ENCODE measurements around the gene GTF3C4. TPM values are rescaled to one million over a fixed set of nuclear protein-coding genes. Genes with fewer than 3 reads are reported as not detected.

GTF3C4 gene
- total RNA-seq, 1 donor from 2014 or later: 27.9 TPM

- Mint-ChIP-seq H3K4me1 (ENCODE audit: low read depth, unreplicated experiment) (peaks cover 25% of the 10 kb centered on the region), H3K27me3 (ENCODE audit: low read depth, unreplicated experiment) (no peaks in the 10 kb centered on the region), H3K4me3 (ENCODE audit: unreplicated experiment) (no peak overlapping the region), H3K36me3 (ENCODE audit: low read depth, unreplicated experiment) (peaks cover 29% of the 10 kb centered on the region), H3K9me3 (ENCODE audit: unreplicated experiment) (no peaks in the 10 kb centered on the region), H3K27ac (ENCODE audit: unreplicated experiment) (no peak overlapping the region)
- Histone ChIP-seq H3K9ac (ENCODE audit: low read length) (no peak overlapping the region), H4K20me1 (ENCODE audit: insufficient read depth, low read length) (peaks cover 16% of the 10 kb centered on the region), H3K27ac (ENCODE audit: low read depth, low read length) (no peak overlapping the region), H3K4me3 (ENCODE audit: insufficient read depth, low read depth, low read length) (no peak overlapping the region), H2AFZ (ENCODE audit: low read depth, low read length) (no peak overlapping the region), H3K27me3 (ENCODE audit: insufficient read depth, low read length) (no peaks in the 10 kb centered on the region), H3K36me3 (ENCODE audit: insufficient read depth, low read length) (peaks cover 32% of the 10 kb centered on the region), H3K9me3 (ENCODE audit: insufficient read depth, low read depth, low read length) (no peaks in the 10 kb centered on the region), H3K79me2 (ENCODE audit: insufficient read depth, low read length) (no peaks in the 10 kb centered on the region), H3K4me2 (ENCODE audit: low read length) (no peak overlapping the region), H3K4me1 (ENCODE audit: insufficient read depth, low read length) (peaks cover 9% of the 10 kb centered on the region)
- TF ChIP-seq CTCF (IDR thresholded peaks at IDR 0.05; ENCODE audit: insufficient read depth, low read depth, low read length) (no peak), EZH2 (IDR thresholded peaks at IDR 0.05; ENCODE audit: insufficient read depth, low read length) (no peak)
- no peak for DNase-seq (ENCODE audit: low read depth)
- no peak for FAIRE-seq
Measured at GRCh38 chr9:132626285-132626684, 44.0 kb upstream of the GTF3C4 start.

GRCh38 chr9:132627106-132627505 is 43.2 kb upstream of the GTF3C4 start:
- FAIRE-seq (no peak), DNase-seq (ENCODE audit: low read depth) (no peak)
- Histone ChIP-seq H3K36me3 (ENCODE audit: insufficient read depth, low read length) (peaks cover 32% of the 10 kb centered on the region), H3K4me3 (ENCODE audit: insufficient read depth, low read depth, low read length) (no peak overlapping the region), H3K4me1 (ENCODE audit: insufficient read depth, low read length) (peaks cover 17% of the 10 kb centered on the region), H3K4me2 (ENCODE audit: low read length) (no peak overlapping the region), H3K9ac (ENCODE audit: low read length) (no peak overlapping the region), H3K27me3 (ENCODE audit: insufficient read depth, low read length) (no peaks in the 10 kb centered on the region), H3K9me3 (ENCODE audit: insufficient read depth, low read depth, low read length) (no peaks in the 10 kb centered on the region), H4K20me1 (ENCODE audit: insufficient read depth, low read length) (peaks cover 16% of the 10 kb centered on the region), H3K27ac (ENCODE audit: low read depth, low read length) (no peak overlapping the region), H2AFZ (ENCODE audit: low read depth, low read length) (no peak overlapping the region), H3K79me2 (ENCODE audit: insufficient read depth, low read length) (no peaks in the 10 kb centered on the region)
- Mint-ChIP-seq H3K36me3 (ENCODE audit: low read depth, unreplicated experiment) (peaks cover 29% of the 10 kb centered on the region), H3K4me3 (ENCODE audit: unreplicated experiment) (no peak overlapping the region), H3K27ac (ENCODE audit: unreplicated experiment) (no peak overlapping the region), H3K27me3 (ENCODE audit: low read depth, unreplicated experiment) (no peaks in the 10 kb centered on the region), H3K4me1 (ENCODE audit: low read depth, unreplicated experiment) (peaks cover 32% of the 10 kb centered on the region), H3K9me3 (ENCODE audit: unreplicated experiment) (no peaks in the 10 kb centered on the region)
- TF ChIP-seq EZH2 (IDR thresholded peaks at IDR 0.05; ENCODE audit: insufficient read depth, low read length): no peak
- TF ChIP-seq CTCF (IDR thresholded peaks at IDR 0.05; ENCODE audit: insufficient read depth, low read depth, low read length): no peak

- Mint-ChIP-seq H3K4me3 (ENCODE audit: unreplicated experiment) (no peak overlapping the region), H3K36me3 (ENCODE audit: low read depth, unreplicated experiment) (peaks cover 29% of the 10 kb centered on the region), H3K9me3 (ENCODE audit: unreplicated experiment) (no peaks in the 10 kb centered on the region), H3K4me1 (ENCODE audit: low read depth, unreplicated experiment) (peaks cover 33% of the 10 kb centered on the region), H3K27ac (ENCODE audit: unreplicated experiment) (no peak overlapping the region), H3K27me3 (ENCODE audit: low read depth, unreplicated experiment) (no peaks in the 10 kb centered on the region)
- Histone ChIP-seq H3K4me1 (ENCODE audit: insufficient read depth, low read length) (peaks cover 19% of the 10 kb centered on the region), H4K20me1 (ENCODE audit: insufficient read depth, low read length) (peaks cover 16% of the 10 kb centered on the region), H3K9me3 (ENCODE audit: insufficient read depth, low read depth, low read length) (no peaks in the 10 kb centered on the region), H3K4me3 (ENCODE audit: insufficient read depth, low read depth, low read length) (no peak overlapping the region), H3K27me3 (ENCODE audit: insufficient read depth, low read length) (no peaks in the 10 kb centered on the region), H3K4me2 (ENCODE audit: low read length) (no peak overlapping the region), H3K27ac (ENCODE audit: low read depth, low read length) (no peak overlapping the region), H2AFZ (ENCODE audit: low read depth, low read length) (no peak overlapping the region), H3K9ac (ENCODE audit: low read length) (no peak overlapping the region), H3K79me2 (ENCODE audit: insufficient read depth, low read length) (no peaks in the 10 kb centered on the region), H3K36me3 (ENCODE audit: insufficient read depth, low read length) (peaks cover 32% of the 10 kb centered on the region)
- no peak for DNase-seq (ENCODE audit: low read depth)
- no peak for FAIRE-seq
- TF ChIP-seq EZH2 (IDR thresholded peaks at IDR 0.05; ENCODE audit: insufficient read depth, low read length): no peak
- no peak for TF ChIP-seq CTCF (IDR thresholded peaks at IDR 0.05; ENCODE audit: insufficient read depth, low read depth, low read length)
Measured at GRCh38 chr9:132627594-132627993, 42.7 kb upstream of the GTF3C4 start.

Data from astrocyte (in vitro differentiated cells and primary cell).